ENCODE results near the gene PRR5.

PRR5 gene

GRCh38 chr22:44761025-44761424, 59.0 kb downstream of the PRR5 start:
- 0 out of 2 replicates have a peak, but pooled peaks cover 6% of the 10 kb centered on the region for H3K36me3 ChIP-seq (ENCODE audit: control insufficient read depth, insufficient read depth, low read length)
- H3K4me1 ChIP-seq (ENCODE audit: control insufficient read depth, insufficient read depth, low read length): peaks cover 17% of the 10 kb centered on the region
- no peaks in the 10 kb centered on the region for H3K9me3 ChIP-seq (ENCODE audit: control insufficient read depth, insufficient read depth, low read depth, low read length)
- H3K27me3 ChIP-seq (ENCODE audit: control insufficient read depth, insufficient read depth, low read length): no peaks in the 10 kb centered on the region
- no peak overlapping the region for H3K4me3 ChIP-seq (ENCODE audit: low read depth, low read length)
- H3K9ac ChIP-seq (ENCODE audit: low read length): no peak overlapping the region
- no peak overlapping the region for H3K27ac ChIP-seq (ENCODE audit: low read depth, low read length)

GRCh38 chr22:44764373-44764772, 62.4 kb downstream of the PRR5 start:
- Histone ChIP-seq H3K27ac (ENCODE audit: low read depth, low read length) (no peak overlapping the region), H3K27me3 (ENCODE audit: control insufficient read depth, insufficient read depth, low read length) (no peaks in the 10 kb centered on the region)

GRCh38 chr22:44764974-44765373, 63.0 kb downstream of the PRR5 start:
- no peak overlapping the region for H3K9ac ChIP-seq (ENCODE audit: low read length)

More at GRCh38 chr22:44764373-44764772, 62.4 kb downstream of the PRR5 start:
- Histone ChIP-seq H3K36me3 (ENCODE audit: control insufficient read depth, insufficient read depth, low read length) (0 out of 2 replicates have a peak, but pooled peaks cover 6% of the 10 kb centered on the region), H3K9ac (ENCODE audit: low read length) (no peak overlapping the region), H3K4me1 (ENCODE audit: control insufficient read depth, insufficient read depth, low read length) (peaks cover 8% of the 10 kb centered on the region), H3K9me3 (ENCODE audit: control insufficient read depth, insufficient read depth, low read depth, low read length) (no peaks in the 10 kb centered on the region), H3K4me3 (ENCODE audit: low read depth, low read length) (no peak overlapping the region)

GRCh38 chr22:44765571-44766285, 63.7 kb downstream of the PRR5 start:
- Histone ChIP-seq H3K9ac (ENCODE audit: low read length) (no peak overlapping the region), H3K4me1 (ENCODE audit: control insufficient read depth, insufficient read depth, low read length) (peaks cover 2% of the 10 kb centered on the region), H3K4me3 (ENCODE audit: low read depth, low read length) (no peak overlapping the region), H3K27ac (ENCODE audit: low read depth, low read length) (no peak overlapping the region), H3K36me3 (ENCODE audit: control insufficient read depth, insufficient read depth, low read length) (0 out of 2 replicates have a peak, but pooled peaks cover 6% of the 10 kb centered on the region), H3K9me3 (ENCODE audit: control insufficient read depth, insufficient read depth, low read depth, low read length) (no peaks in the 10 kb centered on the region), H3K27me3 (ENCODE audit: control insufficient read depth, insufficient read depth, low read length) (no peaks in the 10 kb centered on the region)

More at GRCh38 chr22:44764974-44765373, 63.0 kb downstream of the PRR5 start:
- Histone ChIP-seq H3K9me3 (ENCODE audit: control insufficient read depth, insufficient read depth, low read depth, low read length) (no peaks in the 10 kb centered on the region), H3K27ac (ENCODE audit: low read depth, low read length) (0 out of 2 replicates have a peak overlapping the region, but pooled peaks have one; percentile 14), H3K4me3 (ENCODE audit: low read depth, low read length) (no peak overlapping the region), H3K4me1 (ENCODE audit: control insufficient read depth, insufficient read depth, low read length) (peaks cover 2% of the 10 kb centered on the region), H3K27me3 (ENCODE audit: control insufficient read depth, insufficient read depth, low read length) (no peaks in the 10 kb centered on the region), H3K36me3 (ENCODE audit: control insufficient read depth, insufficient read depth, low read length) (0 out of 2 replicates have a peak, but pooled peaks cover 6% of the 10 kb centered on the region)

GRCh38 chr22:44773082-44773481, 71.1 kb downstream of the PRR5 start:
- H3K27ac ChIP-seq (ENCODE audit: low read depth, low read length): no peak overlapping the region
- H3K4me3 ChIP-seq (ENCODE audit: low read depth, low read length): no peak overlapping the region
- H3K9ac ChIP-seq (ENCODE audit: low read length): no peak overlapping the region
- peaks cover 7% of the 10 kb centered on the region; the same call in 1 of the 2 replicates for H3K9me3 ChIP-seq (ENCODE audit: control insufficient read depth, insufficient read depth, low read depth, low read length)
- 0 out of 2 replicates have a peak, but pooled peaks cover 5% of the 10 kb centered on the region for H3K4me1 ChIP-seq (ENCODE audit: control insufficient read depth, insufficient read depth, low read length)
- H3K27me3 ChIP-seq (ENCODE audit: control insufficient read depth, insufficient read depth, low read length): no peaks in the 10 kb centered on the region
- H3K36me3 ChIP-seq (ENCODE audit: control insufficient read depth, insufficient read depth, low read length): no peaks in the 10 kb centered on the region

GRCh38 chr22:44775862-44776261, 73.9 kb downstream of the PRR5 start:
- no peak overlapping the region for H3K4me3 ChIP-seq (ENCODE audit: low read depth, low read length)
- peaks cover 7% of the 10 kb centered on the region; the same call in 1 of the 2 replicates for H3K9me3 ChIP-seq (ENCODE audit: control insufficient read depth, insufficient read depth, low read depth, low read length)
- no peaks in the 10 kb centered on the region for H3K27me3 ChIP-seq (ENCODE audit: control insufficient read depth, insufficient read depth, low read length)
- H3K27ac ChIP-seq (ENCODE audit: low read depth, low read length): no peak overlapping the region
- H3K36me3 ChIP-seq (ENCODE audit: control insufficient read depth, insufficient read depth, low read length): no peaks in the 10 kb centered on the region
- H3K4me1 ChIP-seq (ENCODE audit: control insufficient read depth, insufficient read depth, low read length): 0 out of 2 replicates have a peak, but pooled peaks cover 5% of the 10 kb centered on the region
- no peak overlapping the region for H3K9ac ChIP-seq (ENCODE audit: low read length)

GRCh38 chr22:44776605-44777363, 74.8 kb downstream of the PRR5 start:
- Histone ChIP-seq H3K9me3 (ENCODE audit: control insufficient read depth, insufficient read depth, low read depth, low read length) (peaks cover 7% of the 10 kb centered on the region; the same call in 1 of the 2 replicates), H3K27me3 (ENCODE audit: control insufficient read depth, insufficient read depth, low read length) (no peaks in the 10 kb centered on the region), H3K4me3 (ENCODE audit: low read depth, low read length) (no peak overlapping the region), H3K4me1 (ENCODE audit: control insufficient read depth, insufficient read depth, low read length) (0 out of 2 replicates have a peak, but pooled peaks cover 5% of the 10 kb centered on the region), H3K9ac (ENCODE audit: low read length) (no peak overlapping the region), H3K36me3 (ENCODE audit: control insufficient read depth, insufficient read depth, low read length) (no peaks in the 10 kb centered on the region), H3K27ac (ENCODE audit: low read depth, low read length) (no peak overlapping the region)

GRCh38 chr22:44777364-44777755, 75.4 kb downstream of the PRR5 start:
- H3K27ac ChIP-seq (ENCODE audit: low read depth, low read length): no peak overlapping the region
- H3K9ac ChIP-seq (ENCODE audit: low read length): no peak overlapping the region
- H3K9me3 ChIP-seq (ENCODE audit: control insufficient read depth, insufficient read depth, low read depth, low read length): peaks cover 7% of the 10 kb centered on the region; the same call in 1 of the 2 replicates
- no peak overlapping the region for H3K4me3 ChIP-seq (ENCODE audit: low read depth, low read length)
- H3K36me3 ChIP-seq (ENCODE audit: control insufficient read depth, insufficient read depth, low read length): no peaks in the 10 kb centered on the region
- H3K4me1 ChIP-seq (ENCODE audit: control insufficient read depth, insufficient read depth, low read length): 0 out of 2 replicates have a peak, but pooled peaks cover 5% of the 10 kb centered on the region
- no peaks in the 10 kb centered on the region for H3K27me3 ChIP-seq (ENCODE audit: control insufficient read depth, insufficient read depth, low read length)

GRCh38 chr22:44780876-44781449, 79.0 kb downstream of the PRR5 start:
- Histone ChIP-seq H3K27me3 (ENCODE audit: control insufficient read depth, insufficient read depth, low read length) (no peaks in the 10 kb centered on the region), H3K27ac (ENCODE audit: low read depth, low read length) (no peak overlapping the region), H3K36me3 (ENCODE audit: control insufficient read depth, insufficient read depth, low read length) (0 out of 2 replicates have a peak, but pooled peaks cover 2% of the 10 kb centered on the region), H3K9me3 (ENCODE audit: control insufficient read depth, insufficient read depth, low read depth, low read length) (peaks cover 3% of the 10 kb centered on the region; the same call in 1 of the 2 replicates), H3K4me1 (ENCODE audit: control insufficient read depth, insufficient read depth, low read length) (peaks cover 5% of the 10 kb centered on the region; the same call in 1 of the 2 replicates), H3K9ac (ENCODE audit: low read length) (no peak overlapping the region), H3K4me3 (ENCODE audit: low read depth, low read length) (no peak overlapping the region)

- Histone ChIP-seq H3K4me1 (ENCODE audit: control insufficient read depth, insufficient read depth, low read length) (no peaks in the 10 kb centered on the region; the same call in 1 of the 2 replicates), H3K4me3 (ENCODE audit: low read depth, low read length) (no peak overlapping the region), H3K36me3 (ENCODE audit: control insufficient read depth, insufficient read depth, low read length) (peaks cover 12% of the 10 kb centered on the region; the same call in 1 of the 2 replicates), H3K27me3 (ENCODE audit: control insufficient read depth, insufficient read depth, low read length) (no peaks in the 10 kb centered on the region), H3K27ac (ENCODE audit: low read depth, low read length) (no peak overlapping the region), H3K9ac (ENCODE audit: low read length) (no peak overlapping the region), H3K9me3 (ENCODE audit: control insufficient read depth, insufficient read depth, low read depth, low read length) (peaks cover 3% of the 10 kb centered on the region; the same call in 1 of the 2 replicates)
These were observed 80.5 kb downstream of the PRR5 start for GRCh38 chr22:44782363-44782963.

Measured in HUES6 (cell line).